SW 1271 (cell line): ENCODE measurements around the gene PLAU.
"Not testable (repeated sequence)": the region's sequence is repeated elsewhere in the genome, so short reads cannot be mapped to it uniquely, and the experiment has no call there.

ENCODE experiments used
- DNase-seq, 2 experiments: peaks; one replicate each; lab custom pipeline; 2025; lab: John Stamatoyannopoulos, UW

The PLAU gene

DNA sequence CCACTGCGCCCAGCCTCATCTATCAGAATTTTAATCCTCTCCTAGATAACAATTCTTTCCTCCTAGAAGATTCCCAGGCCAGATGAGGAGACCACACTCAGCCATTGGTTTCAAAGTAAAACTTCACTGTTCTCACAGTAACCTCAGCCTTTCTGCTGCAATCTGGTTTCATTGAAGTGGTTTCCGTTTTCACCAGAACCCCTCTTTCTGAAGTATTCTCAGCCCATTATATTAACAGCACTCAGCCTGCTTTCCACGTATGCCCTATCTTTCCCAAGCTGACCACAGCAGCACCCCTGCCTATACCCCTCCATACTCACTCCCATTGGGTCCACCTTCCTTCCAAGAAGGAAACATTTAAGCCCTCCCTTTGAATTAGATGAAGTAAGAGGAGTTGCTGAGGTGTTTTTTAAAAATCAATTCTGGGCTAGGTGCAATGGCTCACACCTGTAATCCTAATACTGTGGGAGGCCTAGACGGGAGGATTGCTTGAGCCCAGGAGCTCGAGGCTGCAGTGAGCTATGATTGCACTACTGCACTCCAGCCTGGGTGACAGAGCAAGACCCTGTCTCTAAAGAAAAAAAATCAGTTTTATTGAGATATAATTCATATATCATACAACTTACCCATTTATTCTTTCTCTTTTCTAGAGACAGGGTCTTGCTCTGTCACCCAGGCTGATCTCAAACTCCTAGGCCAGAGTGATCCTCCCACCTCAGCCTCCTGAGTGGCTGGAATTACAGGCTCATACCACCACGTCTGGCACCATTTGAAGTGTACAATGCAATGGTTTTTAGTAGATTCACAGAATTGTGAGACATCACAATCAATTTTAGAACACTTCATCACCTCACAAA, 11.3 kb downstream of the PLAU start:
- no peak for DNase-seq

DNA sequence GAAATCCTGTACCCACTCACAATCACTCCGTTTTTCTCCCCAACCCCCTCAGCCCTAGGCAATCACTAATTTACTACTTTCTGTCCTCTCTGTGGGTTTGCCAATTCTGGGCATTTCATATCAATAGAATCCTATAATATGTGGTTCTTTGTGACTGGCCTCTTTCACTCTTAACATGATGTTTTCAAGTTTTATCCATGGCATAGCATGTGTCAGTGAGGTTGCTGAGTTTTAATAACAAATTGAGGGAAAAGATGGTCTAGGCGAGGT, 11.9 kb downstream of the PLAU start:
- no peak for DNase-seq

DNA sequence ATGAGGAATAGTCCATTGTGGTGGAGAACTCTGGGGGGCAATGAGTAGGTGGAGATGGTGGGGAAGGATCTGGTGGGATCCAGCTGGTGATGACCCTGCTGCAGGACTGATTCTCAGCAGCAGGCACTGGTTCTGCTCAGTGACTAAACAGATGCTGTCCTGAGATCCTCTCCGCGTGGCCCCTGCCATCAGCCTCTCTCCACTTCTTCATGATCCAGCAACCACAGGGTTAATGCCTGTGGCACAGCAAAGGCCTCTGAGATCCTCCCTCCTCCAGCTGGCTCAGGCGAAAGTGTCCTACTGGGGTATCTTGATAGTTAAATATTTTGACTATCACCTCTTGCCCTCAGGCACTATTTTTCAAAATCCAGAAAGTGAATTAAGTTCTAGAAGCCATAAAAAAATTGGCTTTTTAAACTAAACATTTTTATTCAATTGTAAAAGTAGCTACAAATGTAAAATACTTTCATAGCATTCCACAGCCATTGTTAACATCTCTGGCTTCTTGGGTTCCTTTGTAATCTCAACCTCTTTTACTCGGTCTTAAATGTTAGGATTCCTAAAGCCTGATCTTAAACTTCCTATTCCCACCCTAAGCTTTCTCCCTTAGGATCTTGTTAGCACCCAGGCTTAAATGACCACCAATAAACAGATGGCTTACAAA, 13.1 kb downstream of the PLAU start:
- no peak for DNase-seq

DNA sequence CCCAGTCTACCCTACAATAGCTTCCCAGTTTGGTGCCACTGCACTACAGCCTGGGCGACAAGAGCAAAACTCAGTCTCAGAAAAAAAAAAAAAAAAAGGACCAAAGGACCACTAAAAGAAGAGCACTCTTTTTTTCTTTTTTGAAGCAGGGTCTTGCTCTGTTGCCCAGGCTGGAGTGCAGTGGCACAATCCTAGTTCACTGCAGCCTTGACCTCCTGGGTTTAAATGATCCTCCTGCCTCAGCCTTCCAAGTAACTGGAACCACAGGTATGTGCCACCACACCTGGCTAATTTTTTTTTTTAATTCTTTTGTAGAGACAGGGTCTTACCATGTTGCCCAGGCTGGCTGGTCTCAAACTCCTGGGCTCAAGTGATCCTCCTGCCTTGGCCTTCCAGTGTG, 14.0 kb downstream of the PLAU start:
- DNase-seq, result no peak

DNA sequence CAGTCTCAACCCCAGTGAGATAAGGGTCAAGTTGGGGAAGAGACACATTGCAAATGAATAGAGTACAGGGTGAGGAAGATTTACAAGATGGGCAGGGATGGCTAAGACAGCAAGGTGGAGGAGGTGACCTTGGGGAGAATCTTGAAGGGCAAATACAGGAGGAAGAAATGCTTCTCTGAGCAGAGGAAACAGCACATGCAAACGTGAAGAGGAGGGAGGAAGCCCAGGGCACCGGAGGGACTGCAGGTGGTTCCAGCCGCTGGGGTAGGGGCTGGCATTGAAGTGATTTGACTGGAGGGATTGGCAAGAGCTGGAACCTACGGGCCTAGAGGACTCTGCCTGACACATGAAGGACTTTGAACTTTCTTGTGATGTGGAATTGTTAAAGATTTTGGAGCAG, 14.6 kb downstream of the PLAU start:
- DNase-seq, result no peak

DNA sequence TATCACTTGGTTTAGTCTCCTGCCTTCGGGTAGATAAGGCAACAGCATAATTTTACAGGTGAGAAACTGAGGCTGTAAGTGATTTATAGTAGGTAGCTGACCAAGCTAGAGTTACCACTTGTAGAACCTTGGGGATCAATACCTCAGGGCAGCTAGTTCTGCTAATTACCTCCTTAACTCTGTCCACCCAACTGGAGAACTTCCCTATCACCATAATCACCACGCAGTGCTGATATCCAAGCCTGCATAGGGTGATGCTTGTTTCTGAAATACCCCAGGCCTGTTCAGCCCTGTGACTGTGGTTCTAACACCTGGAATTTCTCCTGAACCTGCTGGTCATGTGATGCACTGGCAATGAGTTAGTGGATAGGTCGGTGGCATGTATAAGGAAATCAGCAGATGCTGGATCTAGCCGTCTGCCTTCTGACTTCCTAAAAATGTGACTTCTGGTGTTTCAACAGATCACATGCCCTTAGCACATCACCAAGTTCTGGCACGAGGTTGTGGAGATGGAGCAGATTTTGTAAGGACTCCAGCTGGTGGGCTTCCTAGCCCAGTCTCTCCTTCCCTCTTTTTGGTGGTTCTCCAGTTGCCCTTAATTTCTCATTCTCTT, 15.3 kb downstream of the PLAU start:
- DNase-seq, result no peak

DNA sequence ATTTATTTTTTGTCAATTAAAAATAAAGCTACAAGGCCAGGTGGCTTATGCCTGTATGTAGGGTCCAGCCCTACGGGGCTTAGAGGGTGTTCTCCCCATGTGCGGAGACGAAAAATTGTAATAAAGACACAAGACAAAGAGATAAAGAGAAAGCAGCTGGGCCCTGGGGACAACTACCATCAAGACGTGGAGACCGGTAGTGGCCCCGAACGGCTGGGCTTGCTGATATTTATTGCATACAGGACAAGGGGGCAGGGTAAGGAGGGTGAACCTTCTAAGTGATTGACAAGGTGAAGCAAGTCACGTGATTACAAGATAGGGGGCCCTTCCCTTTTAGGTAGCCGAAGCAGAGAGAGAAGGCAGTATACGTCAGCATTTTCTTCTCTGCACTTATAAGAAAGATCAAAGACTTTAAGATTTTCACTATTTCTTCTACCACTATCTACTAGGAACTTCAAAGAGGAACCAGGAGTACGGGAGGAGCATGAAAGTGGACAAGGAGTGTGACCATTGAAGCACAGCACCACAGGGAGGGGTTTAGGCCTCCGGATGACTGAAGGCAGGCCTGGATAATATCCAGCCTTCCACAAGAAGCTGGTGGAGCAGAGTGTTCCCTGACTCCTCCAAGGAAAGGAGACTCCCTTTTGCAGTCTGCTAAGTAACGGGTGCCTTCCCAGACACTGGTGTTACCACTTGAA, 19.8 kb downstream of the PLAU start:
- DNase-seq, result not testable (repeated sequence)

DNA sequence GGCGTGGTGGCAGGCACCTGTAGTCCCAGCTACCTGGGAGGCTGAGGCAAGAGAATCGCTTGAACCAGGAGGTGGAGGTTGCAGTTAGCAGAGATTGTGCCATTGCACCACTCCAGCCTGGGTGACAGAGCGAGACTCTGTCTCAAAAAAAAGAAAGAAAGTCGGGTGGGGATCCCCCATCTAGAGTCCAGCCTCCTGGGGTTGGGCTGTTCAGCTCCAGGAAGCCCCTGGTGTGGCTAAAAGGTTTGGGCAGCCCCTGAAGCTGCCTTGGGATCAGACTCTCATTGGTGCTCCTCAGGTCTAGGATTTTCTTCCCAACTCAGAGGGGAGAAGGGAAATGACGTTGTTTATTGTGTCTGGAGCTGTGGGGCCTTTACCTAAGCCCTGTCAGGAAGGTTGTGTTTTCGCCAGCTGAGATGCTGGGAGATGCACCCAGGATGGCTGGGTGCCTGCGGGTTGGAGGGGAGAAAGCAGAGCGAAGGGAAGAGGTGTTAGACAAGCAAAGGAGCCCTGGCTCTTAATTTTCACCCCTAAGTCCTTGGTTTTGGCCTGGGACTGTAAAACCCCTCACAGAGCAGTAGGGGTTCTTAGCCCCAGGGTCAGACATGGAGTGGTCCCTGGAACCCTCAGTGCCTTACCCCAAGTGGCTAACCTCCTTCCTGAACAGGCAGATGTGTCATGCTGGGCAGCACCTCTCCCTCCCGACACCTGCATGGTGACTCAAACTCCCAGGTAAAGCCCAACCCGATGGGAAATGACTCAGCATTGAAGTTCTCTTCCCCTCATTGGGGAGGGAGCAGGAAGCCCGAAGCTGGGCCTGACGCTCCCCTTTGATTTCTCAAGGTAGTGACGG, 21.1 kb downstream of the PLAU start:
- no peak for DNase-seq

DNA sequence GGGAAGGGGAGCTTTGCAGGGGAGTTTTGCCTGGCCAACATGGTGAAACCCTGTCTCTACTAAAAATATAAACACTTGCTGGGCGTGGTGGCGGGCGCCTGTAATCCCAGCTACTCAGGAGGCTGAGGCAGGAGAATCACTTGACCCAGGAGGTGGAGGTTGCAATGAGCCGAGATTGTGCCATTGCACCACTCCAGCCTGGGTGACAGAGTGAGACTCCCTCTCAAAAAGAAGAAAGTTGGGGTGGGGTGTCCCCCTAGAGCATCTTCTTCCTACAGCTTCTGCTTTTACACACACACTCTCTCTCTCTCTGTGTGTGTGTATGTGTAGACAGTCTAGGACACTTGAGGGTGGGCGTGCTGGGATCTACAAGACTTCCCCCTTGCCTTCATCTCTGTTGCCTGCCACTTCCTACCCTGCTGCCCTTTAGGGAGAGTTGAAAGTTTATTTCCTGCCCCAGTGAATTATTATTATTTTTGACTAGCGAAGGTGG, 21.7 kb downstream of the PLAU start:
- no peak for DNase-seq

DNA sequence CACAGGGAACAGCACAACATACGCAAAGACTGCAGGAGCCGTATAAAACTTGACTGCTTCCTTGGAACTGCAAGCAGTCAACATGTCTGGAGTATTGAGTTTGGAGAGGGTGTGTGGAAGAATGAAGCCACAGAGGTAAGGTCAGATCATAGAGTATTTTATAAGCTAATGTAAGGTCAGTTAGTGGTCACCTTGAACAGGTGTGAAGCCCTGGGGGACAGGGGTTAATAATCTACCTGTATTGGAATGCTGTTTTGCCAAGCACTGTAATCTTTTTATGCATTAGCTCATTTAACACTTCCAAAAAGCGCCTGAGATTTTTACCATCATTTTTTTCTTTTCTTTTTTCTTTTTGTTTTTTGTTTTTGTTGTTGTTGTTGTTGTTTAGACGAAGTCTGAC, 23.1 kb downstream of the PLAU start:
- DNase-seq, result no peak

DNA sequence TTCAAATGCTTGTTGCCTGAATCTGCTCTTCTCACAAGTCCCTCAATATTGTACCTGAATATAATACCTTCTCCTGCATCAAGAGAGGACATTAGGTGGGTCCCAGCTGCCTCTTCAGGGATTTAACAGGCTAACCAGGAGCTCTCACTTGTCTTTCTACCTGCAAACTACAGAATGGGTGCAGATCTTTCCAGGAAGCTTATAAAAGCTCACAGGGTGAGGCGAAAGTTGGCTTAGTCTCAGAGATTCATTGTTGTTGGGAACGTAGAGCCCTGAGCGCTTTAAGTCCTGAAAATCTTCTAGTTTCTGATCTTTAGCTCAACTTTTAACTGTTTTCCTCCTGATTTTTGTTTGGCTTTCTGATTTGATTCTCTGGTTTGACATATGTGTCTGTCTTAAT, 25.0 kb downstream of the PLAU start:
- no peak for DNase-seq

DNA sequence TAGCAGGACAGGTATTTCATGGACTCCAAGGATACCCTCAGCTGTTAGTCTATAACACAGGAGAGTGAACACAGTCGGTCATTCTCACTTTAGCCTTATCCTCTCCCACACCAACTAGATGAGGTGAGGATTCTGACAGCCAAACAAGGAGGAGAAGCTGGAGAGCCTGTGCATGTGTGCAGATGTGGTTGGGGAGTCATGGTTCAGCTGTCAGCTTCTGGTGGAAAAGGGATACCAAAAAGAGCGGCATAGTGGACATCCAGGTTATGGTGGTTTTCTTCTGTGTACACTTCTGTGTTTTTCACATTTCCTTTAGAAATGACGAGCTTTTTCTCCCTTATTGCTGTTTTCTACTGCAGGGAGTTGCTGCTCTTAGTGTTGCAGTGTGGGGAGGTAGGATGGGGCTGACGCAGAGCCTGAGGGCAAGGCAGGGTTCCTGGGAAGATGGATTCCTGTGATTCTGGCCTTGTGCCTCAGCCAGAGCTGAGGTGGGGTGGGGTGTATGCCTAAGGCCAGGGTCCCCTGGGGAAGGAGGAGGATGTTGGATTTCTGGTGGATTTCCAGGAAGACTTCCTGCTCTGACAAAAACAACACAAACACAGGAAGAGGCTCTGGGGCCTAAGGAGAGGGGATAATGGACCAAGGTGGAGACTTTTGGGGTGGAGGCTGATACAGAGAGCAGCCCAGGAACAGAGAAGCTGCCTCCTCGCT, 26.6 kb downstream of the PLAU start:
- DNase-seq, result no peak

DNA sequence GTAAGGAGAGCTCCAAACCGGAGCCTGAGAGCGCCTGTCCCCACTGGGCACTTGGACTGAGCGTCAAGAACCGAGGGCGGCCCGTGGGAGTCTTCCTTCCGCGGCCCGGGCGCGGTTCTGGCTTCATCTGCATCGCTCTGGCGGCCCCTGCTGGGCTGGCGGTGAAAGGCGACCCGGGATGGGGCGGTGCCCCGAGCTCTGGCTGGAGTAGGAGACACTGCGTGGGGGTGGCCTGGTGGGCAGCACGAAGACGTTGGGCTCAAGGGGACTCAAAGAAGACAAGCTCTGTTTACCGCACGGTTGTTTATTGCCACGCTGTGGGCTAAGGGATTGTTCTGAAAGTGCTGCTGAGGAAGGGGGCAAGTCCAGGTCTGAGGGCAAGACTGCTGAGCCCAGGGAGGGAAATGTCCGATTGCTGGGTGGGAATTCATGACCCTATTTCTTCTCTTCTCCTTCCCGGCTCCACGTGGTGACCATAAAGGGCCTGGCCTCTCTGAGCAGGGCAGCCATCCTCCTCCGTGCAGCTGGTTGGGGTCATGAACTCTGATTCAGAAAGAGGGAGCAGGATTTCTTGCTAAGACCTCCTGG, 29.8 kb downstream of the PLAU start:
- DNase-seq, result no peak

DNA sequence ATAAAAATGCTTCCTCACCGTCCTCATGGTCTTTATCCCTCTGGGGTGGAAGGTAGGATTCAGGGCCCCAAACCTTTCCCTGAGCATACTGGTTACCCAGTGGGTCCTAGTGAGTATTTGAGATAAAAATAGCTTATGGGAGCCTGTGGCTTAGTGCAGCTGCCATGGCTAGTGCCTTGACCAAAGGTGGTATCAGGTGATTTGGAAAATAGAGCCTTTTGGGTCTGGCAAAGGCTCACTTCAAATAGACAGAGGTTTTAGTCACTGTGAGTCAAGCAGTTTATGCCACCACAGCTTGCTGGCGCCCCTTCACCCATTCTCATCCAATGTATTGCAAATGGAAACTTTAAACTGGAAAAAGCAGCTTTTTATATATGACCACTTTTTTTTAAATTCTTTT, 30.4 kb downstream of the PLAU start:
- no peak for DNase-seq

DNA sequence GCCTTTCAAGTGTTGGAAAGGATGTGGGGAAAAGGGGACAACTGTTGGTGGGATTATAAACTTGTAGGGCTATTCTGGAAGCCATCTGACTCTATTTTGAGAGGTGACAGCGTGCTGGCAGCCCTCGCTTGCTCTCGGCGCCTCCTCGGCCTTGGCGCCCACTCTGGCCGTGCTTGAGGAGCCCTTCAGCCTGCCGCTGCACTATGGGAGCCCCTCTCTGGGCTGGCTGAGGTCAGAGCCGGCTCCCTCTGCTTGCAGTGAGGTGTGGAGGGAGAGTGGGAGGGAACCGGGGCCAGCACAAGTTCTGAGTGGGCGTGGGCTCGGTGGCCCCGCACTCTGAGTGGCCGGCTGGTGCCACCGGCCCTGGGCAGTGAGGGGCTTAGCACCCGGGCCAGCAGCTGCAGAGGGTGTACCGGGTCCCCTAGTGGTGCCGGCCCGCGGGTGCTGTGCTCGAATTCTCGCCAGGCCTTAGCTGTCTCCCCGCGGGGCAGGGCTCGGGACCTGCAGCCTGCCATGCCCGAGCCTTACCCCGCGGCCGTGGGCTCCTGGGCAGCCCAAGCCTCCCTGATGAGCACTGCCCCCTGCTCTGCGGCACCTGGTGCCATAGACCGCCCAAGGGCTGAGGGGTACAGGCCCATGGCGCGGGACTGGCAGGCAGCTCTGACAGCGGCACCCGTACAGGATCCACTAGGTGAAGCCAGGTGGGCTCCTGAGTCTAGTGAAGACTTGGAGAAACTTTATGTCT, 33.6 kb downstream of the PLAU start:
- DNase-seq, result no peak

DNA sequence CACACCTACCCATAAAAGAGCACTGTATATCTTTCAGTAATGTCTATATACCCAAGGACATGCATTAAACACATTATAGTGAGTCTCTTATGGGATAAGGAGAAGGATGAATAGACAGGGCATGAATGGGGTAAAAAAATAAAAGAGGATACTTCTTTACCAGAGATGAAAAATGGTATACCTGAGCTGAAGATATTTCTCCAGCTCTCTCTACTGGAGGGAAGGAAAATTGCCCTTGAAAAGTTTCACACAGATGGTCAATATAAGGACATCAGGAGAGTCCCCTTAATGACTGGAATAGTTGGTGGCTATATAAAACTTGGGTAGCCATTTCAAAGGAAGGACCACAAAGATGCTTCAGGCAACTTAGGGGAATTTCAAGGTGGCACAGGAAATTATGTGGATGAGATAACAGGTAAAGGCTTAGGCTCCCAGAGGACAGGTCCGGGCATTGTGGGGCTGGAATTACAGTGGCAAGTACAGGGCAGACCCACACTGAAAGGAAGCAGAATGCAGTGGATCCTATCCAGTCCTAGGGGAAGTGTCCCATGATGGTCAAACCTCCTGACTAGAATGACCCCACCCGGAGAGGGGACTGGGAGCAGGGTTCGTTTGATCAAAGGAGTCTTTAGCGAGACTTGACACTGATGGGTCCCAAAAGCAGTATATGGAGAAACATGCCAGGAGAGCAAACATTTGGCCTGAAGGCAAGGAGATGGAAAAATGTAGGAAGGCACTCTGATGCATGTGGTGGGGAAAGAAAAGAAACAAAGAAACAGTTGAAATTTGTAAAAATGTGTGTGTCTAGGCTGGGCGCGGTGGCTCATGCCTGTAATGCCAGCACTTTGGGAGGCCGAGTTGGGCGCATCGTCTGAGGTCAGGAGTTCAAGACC, 35.6 kb downstream of the PLAU start:
- no peak for DNase-seq

DNA sequence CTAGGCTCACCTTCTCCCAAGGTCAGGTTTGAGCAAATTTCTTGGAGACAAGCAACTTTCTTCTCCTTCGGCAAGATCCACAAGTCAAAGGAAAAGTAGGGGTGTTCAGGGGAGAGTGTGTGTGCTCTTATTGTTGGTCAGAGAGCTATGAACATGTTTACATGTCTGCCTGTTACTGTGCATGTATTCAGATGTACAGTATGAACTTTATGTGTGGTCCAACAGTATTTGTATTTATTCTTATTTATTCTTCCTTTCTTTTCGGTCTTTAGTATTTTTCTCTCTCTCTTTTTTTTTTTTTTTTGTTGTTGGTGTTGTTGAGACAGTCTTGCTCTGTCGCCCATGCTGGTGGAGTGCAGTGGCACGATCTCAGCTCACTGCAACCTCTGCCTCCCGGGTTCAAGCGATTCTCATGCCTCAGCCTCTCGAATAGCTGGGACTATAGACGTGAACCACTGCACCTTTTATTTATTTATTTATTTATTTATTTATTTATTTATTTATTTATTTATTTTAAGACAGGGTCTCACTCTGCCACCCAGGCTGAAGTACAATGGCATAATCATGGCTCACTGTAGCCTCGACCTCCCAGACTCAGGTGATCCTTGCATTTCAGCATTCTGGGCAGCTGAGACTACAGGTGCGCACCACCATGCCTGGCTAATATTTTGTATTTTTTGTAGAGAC, 38.2 kb downstream of the PLAU start:
- DNase-seq, result no peak
